ENCODE results near the gene PAQR6. TPM values are rescaled to one million over a fixed set of nuclear protein-coding genes. Genes with fewer than 3 reads are reported as not detected.

Gene PAQR6
- total RNA-seq, 1 donor from 2014 or later = 2.0 TPM

GRCh38 chr1:156291226-156292061 is 43.6 kb upstream of the PAQR6 start:
- no peaks in the 10 kb centered on the region for H3K27me3 ChIP-seq
- intact Hi-C loops (cut with DNase I) = no loop called here
- H3K4me3 ChIP-seq = peak overlapping the region; percentile 38 to 56
- H3K4me1 ChIP-seq = peaks cover 44% of the 10 kb centered on the region
- H3K9me3 ChIP-seq = no peaks in the 10 kb centered on the region
- no peak for DNase-seq (ENCODE audit: extremely low spot score in 2 of 2)
- peaks cover 0 to 12% of the 10 kb centered on the region in 2 donors for H3K36me3 ChIP-seq
- TF ChIP-seq POLR2AphosphoS5 (IDR thresholded peaks at IDR 0.05; ENCODE audit: insufficient read depth in 1 of 2, low read depth in 1 of 2) (peak; percentile 56 to 77), POLR2A (IDR thresholded peaks at IDR 0.05) (peak in 1 of 2 donors; percentile 8)
- TF ChIP-seq, protein P1, sequence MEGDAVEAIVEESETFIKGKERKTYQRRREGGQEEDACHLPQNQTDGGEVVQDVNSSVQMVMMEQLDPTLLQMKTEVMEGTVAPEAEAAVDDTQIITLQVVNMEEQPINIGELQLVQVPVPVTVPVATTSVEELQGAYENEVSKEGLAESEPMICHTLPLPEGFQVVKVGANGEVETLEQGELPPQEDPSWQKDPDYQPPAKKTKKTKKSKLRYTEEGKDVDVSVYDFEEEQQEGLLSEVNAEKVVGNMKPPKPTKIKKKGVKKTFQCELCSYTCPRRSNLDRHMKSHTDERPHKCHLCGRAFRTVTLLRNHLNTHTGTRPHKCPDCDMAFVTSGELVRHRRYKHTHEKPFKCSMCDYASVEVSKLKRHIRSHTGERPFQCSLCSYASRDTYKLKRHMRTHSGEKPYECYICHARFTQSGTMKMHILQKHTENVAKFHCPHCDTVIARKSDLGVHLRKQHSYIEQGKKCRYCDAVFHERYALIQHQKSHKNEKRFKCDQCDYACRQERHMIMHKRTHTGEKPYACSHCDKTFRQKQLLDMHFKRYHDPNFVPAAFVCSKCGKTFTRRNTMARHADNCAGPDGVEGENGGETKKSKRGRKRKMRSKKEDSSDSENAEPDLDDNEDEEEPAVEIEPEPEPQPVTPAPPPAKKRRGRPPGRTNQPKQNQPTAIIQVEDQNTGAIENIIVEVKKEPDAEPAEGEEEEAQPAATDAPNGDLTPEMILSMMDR (IDR thresholded peaks at IDR 0.05) = no peak
- peak overlapping the region; percentile 81 for H3K27ac ChIP-seq

- H3K27me3 ChIP-seq = no peaks in the 10 kb centered on the region
- no peak overlapping the region for H3K4me3 ChIP-seq
- no peak for DNase-seq (ENCODE audit: extremely low spot score in 2 of 2)
- H3K27ac ChIP-seq = no peak overlapping the region
- TF ChIP-seq, protein P1 (IDR thresholded peaks at IDR 0.05) = no peak
- no peak for TF ChIP-seq POLR2AphosphoS5 (IDR thresholded peaks at IDR 0.05; ENCODE audit: insufficient read depth in 1 of 2, low read depth in 1 of 2)
- TF ChIP-seq POLR2A (IDR thresholded peaks at IDR 0.05) = no peak
- intact Hi-C loops (cut with DNase I) = no loop called here
- no peaks in the 10 kb centered on the region for H3K9me3 ChIP-seq
- H3K36me3 ChIP-seq = peaks cover 0 to 17% of the 10 kb centered on the region in 2 donors
- H3K4me1 ChIP-seq = peaks cover 51% of the 10 kb centered on the region
These were observed 42.0 kb upstream of the PAQR6 start for GRCh38 chr1:156289857-156290256.

DNA sequence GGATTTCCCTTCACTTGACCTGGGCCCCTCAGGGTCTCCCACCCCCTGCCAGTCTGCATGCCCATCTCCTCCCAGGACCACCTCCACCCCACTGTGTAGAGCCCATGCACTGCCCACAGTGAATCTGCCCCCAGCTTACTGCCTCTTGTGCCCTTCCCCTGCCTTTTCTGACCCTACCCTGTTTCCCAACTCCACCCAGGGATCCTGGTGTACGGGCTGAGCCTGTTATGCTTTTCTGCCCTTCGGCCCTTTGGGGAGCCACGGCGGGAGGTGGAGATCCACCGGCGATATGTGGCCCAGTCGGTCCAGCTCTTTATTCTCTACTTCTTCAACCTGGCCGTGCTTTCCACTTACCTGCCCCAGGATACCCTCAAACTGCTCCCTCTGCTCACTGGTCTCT is 38.2 kb upstream of the PAQR6 start:
- DNase-seq (ENCODE audit: extremely low spot score in 2 of 2) = no peak
- no peaks in the 10 kb centered on the region for H3K27me3 ChIP-seq
- H3K9me3 ChIP-seq = no peaks in the 10 kb centered on the region
- H3K36me3 ChIP-seq = peaks cover 0 to 17% of the 10 kb centered on the region in 2 donors
- H3K4me1 ChIP-seq = peaks cover 50% of the 10 kb centered on the region
- intact Hi-C loops (cut with DNase I) = no loop called here
- peak overlapping the region in 1 of 2 donors; percentile 39 for H3K4me3 ChIP-seq
- no peak overlapping the region for H3K27ac ChIP-seq
- TF ChIP-seq, protein P1 (IDR thresholded peaks at IDR 0.05) = no peak
- TF ChIP-seq POLR2AphosphoS5 (IDR thresholded peaks at IDR 0.05; ENCODE audit: insufficient read depth in 1 of 2, low read depth in 1 of 2) (no peak), POLR2A (IDR thresholded peaks at IDR 0.05) (no peak)

DNA sequence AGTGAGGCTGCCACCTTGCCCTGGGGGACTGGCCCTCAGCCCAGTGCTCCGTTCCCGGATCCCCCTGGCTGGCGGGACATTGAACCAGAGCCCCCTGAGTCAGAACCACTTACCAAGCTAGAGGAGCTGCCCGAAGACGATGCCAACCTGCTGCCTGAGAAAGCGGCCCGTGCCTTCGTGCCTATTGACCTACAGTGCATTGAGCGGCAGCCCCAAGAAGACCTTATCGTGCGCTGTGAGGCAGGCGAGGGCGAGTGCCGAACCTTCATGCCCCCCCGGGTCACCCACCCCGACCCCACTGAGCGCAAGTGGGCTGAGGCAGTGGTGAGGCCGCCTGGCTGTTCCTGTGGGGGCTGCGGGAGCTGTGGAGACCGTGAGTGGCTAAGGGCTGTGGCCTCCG is 37.6 kb upstream of the PAQR6 start:
- Histone ChIP-seq H3K4me1 (peaks cover 52% of the 10 kb centered on the region), H3K4me3 (peak overlapping the region in 1 of 2 donors; percentile 39), H3K36me3 (peaks cover 0 to 17% of the 10 kb centered on the region in 2 donors), H3K9me3 (no peaks in the 10 kb centered on the region), H3K27ac (peak overlapping the region; percentile 67), H3K27me3 (no peaks in the 10 kb centered on the region)
- intact Hi-C loops (cut with DNase I) = no loop called here
- TF ChIP-seq POLR2AphosphoS5 (IDR thresholded peaks at IDR 0.05; ENCODE audit: insufficient read depth in 1 of 2, low read depth in 1 of 2) = no peak
- no peak for TF ChIP-seq POLR2A (IDR thresholded peaks at IDR 0.05)
- TF ChIP-seq, protein P1 (IDR thresholded peaks at IDR 0.05) = no peak
- no peak for DNase-seq (ENCODE audit: extremely low spot score in 2 of 2)

GRCh38 chr1:156284757-156285156 is 36.9 kb upstream of the PAQR6 start:
- Histone ChIP-seq H3K36me3 (peaks cover 0 to 17% of the 10 kb centered on the region in 2 donors), H3K27me3 (no peaks in the 10 kb centered on the region), H3K9me3 (no peaks in the 10 kb centered on the region), H3K4me3 (peak overlapping the region in 1 of 2 donors; percentile 39), H3K4me1 (peaks cover 52% of the 10 kb centered on the region), H3K27ac (peak overlapping the region; percentile 67)
- DNase-seq (ENCODE audit: extremely low spot score in 2 of 2) = no peak
- TF ChIP-seq POLR2AphosphoS5 (IDR thresholded peaks at IDR 0.05; ENCODE audit: insufficient read depth in 1 of 2, low read depth in 1 of 2) = no peak
- TF ChIP-seq, protein P1 (IDR thresholded peaks at IDR 0.05) = no peak
- no peak for TF ChIP-seq POLR2A (IDR thresholded peaks at IDR 0.05)
- intact Hi-C loops (cut with DNase I) = no loop called here
